GM18526 (cell line): ENCODE measurements around the gene RASL10B.

ENCODE experiments used
- POLR2A ChIP-seq: IDR thresholded peaks from 3 replicates; pipeline ENCODE4 v1.6.1; 2011; ENCODE audit not compliant: insufficient read length; ENCODE audit errors: extremely low read depth

Gene RASL10B

DNA sequence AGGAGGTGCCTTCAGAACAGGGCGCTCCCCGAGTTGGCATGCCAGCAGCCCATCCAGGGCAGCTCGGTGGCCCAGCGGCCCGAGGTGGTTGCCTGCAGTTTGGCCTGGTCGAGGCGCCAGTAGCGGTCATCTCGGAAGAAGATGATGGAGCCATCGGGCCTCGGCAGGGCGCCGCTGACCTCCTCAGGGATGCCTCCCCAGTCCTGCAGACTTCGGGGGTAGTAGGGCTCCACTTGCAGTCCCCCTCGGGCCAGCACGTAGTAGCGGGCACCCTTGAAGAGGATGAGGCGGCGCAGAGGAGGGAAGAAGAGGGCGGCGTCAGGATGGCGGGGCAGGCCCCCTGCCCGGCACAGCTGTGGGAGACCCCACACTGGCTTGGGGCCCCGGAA is 35.0 kb downstream of the RASL10B start:
- TF ChIP-seq POLR2A = no peak

DNA sequence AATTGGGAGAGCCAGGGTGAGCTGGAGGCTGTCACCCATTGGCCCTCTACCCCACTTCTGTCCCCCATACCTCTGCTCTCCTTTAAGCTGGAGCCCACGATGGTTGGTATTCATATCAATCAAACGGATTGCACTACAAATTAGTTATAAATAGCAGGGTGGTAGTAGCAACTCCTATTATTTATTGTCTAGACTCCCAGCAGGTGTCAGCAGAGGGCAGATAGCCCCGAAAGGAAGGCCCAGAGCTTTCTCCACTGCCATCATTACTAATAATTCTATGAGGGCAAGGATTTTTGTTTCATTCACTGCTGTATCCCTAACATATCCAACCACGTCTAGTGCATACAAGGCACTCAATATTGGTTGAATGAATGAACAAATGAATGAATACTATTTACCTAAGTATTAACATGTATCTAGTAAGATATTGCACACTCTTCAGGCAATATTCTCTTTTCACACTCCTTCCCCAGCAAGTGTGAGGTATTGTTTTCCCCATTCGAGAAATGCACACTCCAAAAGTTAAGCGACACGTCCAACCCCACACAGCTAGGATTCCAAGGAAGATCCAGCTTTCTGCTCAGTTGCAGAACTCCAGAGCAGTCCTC is 35.6 kb downstream of the RASL10B start:
- no peak for TF ChIP-seq POLR2A

DNA sequence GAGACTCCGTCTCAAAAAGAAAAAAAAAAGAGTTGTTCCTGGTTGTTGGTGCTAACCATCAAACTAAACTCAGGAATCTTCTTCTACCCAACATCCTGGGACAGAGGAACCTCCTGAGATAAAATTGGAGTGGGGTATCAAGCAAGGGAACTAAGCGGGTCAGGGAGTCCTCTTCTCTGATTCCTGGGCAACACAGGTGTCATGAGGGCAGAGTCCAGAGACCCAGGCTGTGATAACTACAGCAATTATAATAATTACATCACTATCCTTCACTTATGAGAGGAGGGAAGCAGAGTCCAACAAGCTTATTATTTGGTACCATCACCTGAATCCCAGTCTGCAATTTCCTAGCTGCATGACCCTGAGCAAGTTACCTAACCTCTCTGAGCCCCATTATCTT is 37.4 kb downstream of the RASL10B start:
- TF ChIP-seq POLR2A = no peak

DNA sequence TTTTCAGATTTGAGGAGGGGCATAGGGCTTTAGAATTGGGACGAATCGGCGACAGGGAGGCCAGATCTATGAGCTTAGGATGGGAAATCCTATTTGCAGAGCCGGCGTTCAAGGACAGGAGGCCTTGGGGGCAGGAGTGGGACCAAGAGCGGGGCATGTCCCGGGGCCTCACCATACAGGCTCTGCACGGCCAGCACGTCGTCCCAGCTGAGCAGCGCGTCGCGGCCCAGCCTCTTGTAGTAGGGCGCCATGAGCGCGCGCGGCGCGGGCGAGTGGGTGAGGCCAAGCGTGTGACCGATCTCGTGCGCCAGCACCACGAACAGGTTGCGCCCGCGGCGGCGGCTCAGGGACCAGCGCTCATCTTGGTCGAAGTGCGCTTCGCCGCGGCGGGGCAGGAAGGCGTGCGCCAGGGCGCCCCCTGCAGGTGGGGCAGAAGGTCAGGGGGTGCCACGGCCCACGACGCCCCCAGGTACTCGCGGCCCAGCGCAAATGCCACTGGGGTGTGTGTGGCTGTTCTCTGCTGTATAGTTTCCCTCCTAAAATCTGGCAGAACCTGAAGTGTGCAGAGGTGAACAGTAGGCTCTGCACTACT is 38.6 kb downstream of the RASL10B start:
- TF ChIP-seq POLR2A = no peak

GRCh38 chr17:35773129-35773528 is 41.7 kb downstream of the RASL10B start:
- no peak for TF ChIP-seq POLR2A

DNA sequence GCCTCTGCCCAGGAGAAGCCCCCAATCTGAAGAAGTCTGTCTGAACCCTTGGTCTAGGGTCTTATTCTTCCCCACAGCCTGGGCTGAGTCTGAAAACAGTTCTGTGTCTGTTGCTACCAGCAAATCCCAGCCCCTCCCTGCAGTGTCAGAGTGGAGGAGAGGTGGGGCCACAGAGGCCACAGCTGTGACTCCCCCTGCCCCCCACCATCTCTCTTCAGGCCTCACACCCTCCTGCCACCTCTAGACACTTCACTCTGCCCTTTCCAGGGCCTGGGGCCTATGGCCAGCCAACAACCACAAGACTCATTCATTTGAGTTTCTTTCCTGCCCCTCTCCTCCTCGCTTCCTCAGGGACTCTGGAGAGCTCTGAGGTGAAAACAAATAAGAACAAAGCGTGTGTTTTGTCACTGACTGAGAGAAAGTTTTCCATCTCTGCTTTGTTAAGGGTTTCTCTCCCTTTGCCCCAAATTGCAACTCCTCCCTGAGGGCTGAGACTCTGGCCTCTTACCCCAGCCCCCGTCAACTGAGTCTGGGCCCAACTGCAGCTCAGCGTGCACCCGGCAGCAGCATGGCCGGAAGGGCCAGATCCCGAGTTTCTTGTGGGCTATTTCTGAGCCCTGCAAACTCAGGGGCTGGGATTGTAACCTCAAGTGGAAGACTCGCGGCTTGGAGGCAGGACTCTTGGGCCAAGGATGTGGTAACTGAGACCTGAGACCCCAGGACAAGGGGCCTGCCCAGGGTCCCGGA is 42.4 kb downstream of the RASL10B start:
- no peak for TF ChIP-seq POLR2A

DNA sequence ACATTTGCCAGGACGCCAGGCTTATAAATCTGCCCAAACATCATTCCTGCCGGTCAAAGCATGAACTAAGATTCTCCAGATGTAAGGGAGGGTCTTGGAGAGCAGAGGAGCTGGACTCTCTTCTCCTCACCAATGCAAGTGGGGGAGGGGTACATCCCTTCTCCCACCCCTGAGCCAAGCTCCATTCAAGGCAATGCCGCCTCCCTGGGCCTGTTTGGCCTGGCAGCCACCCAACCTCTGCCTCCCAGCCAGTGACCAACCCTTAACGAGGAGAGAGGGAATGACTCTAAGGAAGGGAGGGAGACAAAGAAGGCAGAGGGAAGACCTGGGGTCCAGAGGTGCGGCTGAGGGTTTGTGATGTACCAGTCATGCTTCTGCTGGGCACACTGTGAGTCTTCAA is 43.1 kb downstream of the RASL10B start:
- no peak for TF ChIP-seq POLR2A

DNA sequence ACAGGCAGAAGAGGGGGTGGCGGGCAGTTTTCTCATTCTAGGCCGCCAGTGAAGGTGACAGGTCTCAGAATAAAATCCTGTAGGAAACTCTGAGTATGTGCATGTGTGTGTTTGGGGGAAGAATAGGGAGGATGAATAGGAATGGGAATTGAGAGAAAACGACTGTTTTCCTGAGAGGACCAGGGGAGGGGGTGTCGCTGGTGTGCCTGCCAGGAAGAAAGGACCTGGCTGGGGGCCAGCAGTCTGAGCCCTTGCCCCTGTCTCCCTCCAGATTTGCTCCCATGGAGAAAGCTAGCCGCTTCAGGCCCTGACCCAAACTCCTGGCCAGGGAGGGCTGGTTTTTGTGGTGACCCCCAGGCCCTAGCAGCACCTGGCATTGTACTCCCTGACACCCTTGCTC is 43.6 kb downstream of the RASL10B start:
- TF ChIP-seq POLR2A = no peak

GRCh38 chr17:35775583-35775982 is 44.1 kb downstream of the RASL10B start:
- no peak for TF ChIP-seq POLR2A

GRCh38 chr17:35778641-35779196 is 47.3 kb downstream of the RASL10B start:
- no peak for TF ChIP-seq POLR2A

- TF ChIP-seq POLR2A = no peak
Observed at GRCh38 chr17:35780950-35781349, 49.5 kb downstream of the RASL10B start.

DNA sequence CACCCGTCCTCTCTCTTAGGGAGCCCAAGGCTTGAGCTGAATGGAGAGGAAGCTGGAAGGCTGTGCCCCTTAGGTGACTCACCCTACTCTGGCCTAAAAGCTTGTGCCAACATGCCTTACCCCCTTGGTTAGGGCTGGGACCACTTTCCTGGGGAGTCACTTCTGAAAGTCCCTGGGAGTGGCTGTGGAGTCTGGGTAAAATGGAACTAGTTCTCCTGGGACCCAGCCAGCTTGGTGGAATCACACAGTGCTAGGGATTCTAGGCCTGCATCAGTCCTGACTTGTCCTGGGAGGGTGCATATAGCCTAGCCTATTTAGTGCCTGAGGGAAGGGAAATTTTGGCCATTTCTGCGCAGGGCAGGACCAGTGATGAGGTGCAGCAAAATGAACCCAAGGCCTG is 53.5 kb downstream of the RASL10B start:
- TF ChIP-seq POLR2A = no peak

GRCh38 chr17:35786941-35787432 is 55.5 kb downstream of the RASL10B start:
- TF ChIP-seq POLR2A = no peak

DNA sequence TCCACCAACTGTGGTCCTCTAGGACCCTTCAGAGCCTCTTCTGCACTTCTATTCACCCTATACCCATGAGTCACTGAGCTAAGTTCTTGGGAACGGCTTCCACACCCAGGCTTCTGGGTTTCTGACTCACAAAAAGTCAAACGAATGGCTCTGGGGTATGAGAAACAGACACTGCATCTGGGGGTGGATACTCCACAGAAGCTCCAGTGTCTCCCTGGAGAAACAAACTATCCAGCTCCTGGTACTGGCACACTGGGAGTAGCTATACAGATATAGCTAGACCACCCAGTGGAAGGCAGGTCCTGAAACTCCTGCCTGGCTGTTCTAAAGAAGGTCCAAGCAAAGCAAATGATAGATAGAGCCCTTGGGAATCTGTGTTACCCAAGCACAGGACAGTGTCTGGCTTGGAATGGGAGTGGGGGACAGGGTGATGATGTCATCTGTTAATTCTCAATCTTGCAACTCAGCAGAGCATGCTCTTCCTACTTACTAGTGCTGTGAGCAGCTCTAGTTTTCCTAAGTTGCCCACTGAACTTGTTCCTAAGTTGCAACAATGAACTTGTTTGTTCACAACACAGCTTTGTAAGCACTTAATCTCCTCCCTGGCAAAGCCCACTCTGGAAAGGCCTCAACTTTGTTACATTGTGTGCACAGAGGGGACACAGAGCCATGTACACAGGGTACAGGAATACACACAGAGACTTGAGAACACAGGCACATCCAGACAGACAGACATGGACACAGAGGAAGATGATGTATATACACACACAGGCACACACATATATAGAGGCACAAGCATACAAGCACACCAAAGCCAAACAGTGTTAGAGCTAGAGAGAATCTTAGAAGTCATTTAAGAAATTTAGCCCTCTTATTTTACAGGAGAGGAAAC is 57.3 kb downstream of the RASL10B start:
- TF ChIP-seq POLR2A = no peak

DNA sequence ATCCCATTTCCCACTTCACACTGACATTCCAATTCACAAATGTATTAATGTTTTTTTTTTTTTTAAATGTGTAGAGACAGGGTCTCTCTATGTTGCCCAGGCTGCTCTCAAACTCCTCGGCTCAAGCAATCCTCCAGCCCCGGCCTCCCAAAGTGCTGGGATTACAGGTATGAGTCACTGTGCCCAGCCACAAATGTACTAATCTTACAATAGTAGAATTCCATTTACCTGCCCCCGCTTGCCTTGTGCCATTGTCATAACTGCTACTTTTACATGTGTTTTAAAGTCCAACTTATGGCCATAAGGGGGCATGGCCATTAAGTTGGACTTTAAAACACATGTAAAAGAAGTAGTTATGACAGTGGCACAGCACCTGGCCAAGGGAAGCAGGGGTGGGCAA is 59.4 kb downstream of the RASL10B start:
- no peak for TF ChIP-seq POLR2A

DNA sequence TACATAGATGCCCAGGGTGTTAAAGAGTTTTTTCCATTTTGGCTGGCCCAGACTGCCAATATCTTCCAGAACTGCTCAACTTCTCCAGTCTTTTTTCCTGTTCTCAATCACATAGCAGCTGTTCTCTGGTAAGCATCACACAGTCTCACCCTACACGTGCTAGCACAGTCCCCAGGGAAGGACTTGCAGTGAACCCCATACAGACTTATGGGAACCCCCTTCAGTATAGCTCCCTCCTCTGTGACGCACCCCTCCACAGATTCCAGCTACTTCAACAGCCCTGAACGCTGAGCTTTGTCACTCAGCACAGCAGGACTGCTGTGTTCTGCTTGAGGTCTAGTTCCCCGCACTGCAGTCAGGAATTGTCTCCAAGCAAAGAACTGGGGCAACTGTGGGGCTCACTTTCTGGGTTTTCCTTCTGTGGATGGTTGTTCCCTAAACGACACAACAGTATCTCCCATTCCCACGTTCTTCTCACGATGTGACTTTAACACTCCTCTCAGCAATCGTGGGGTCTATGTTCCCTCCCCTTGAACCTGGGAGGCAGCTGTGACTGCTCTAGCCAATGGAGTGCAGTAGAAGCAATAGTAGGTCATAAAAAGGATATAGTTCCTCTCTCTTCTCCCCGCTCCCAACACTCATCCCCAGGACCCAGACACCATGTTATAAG is 60.4 kb downstream of the RASL10B start:
- no peak for TF ChIP-seq POLR2A
